ENCODE results near the gene SRGAP3.
A peak's percentile ranks its signal among the peaks of the same experiment; 100 is the strongest.
"Not testable (repeated sequence)": the region's sequence is repeated elsewhere in the genome, so short reads cannot be mapped to it uniquely, and the experiment has no call there.

The SRGAP3 gene

DNA sequence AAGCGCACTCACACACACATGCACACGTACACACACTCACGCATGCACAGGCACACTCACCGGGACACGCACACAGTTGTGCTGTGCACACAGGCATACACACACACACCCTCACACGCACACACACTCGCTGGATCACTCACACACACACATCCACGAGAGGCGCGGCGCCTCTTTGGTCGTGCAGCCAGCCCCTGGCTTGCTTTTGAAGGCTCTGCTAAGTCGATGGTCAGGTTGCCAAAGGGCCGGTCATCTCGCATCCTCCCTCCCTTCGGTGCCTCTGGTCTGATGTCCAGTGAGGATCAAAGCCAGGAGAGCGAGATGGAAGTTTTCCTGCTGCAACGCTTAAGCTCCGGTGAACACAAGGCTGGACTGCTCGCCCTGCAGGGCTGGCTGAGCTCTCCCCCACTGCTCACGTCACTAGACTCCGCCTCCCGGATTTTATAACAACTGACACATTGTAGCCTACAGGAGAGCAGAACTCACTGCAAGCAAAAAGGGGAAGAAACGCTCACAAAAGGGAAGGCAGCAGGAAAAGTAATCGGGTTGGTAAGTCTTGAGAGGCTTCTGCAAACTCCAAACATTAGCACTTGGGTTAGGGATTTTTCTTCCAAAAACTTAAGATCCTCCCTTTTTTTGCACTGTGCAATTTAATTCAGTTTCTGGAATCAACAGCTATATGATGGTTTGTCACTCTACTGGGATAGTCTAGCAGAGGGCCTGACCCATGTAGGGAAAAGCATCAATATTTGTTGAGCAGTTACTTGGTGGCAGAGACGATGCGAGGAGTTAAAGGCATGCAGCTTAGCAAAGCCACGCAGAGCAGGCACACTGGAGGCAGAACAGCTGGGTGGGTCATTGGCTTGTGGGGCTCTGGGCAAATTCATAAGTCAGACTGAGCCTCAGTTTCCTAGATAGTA is at the start of gene SRGAP3:
Gene SRGAP3, minus strand, starts transcription at position 374 of the 920 bp plus-strand sequence. CDS start 695 bp downstream, outside the sequence.
- peak; percentile 76 to 81 for DNase-seq

DNA sequence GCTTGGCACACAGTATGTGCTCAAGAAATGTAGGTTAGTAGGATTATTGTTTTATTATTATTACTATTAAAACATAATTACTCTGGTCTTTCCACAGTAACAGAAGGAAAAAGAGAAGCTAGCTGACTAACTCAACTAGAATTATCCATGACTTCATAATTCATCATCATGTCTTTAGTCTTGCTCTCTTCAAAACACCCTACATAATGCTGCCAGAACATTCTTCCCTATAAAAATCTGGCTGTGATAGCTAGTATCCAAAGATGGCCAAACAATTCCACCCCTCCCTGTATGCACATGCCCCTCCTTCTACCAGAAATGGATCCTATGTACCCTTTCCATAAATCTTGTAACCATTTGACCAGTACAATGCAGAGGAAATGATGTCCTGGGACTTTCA is 48.8 kb upstream of the SRGAP3 start:
- no peak for DNase-seq

GRCh38 chr3:9296241-9296640 is 46.8 kb upstream of the SRGAP3 start:
- DNase-seq = no peak

DNA sequence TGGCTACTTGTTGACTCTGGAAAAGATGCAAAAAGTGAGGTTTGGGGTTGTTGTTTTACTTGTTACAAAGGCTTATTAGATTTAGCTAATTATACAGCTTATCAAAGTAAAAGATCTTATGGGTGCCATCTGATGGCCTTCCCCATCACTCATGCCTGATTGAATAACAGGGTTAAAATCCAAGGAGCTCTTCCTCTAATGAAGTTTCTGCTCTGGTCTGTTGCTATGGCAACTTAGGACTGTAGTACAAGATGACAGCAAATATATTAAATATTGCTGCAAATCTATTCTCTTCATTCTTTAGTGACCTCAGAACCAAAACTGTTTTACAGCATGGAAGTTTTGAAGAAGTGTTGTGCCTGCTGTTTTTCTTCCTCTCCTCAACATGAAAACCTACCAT is 45.6 kb upstream of the SRGAP3 start:
- DNase-seq = no peak

- not testable (repeated sequence) for DNase-seq
Observed at GRCh38 chr3:9293953-9294352, 44.5 kb upstream of the SRGAP3 start.

- DNase-seq = no peak
Observed at GRCh38 chr3:9293076-9293475, 43.6 kb upstream of the SRGAP3 start.

- no peak for DNase-seq
Observed at GRCh38 chr3:9292516-9292915, 43.1 kb upstream of the SRGAP3 start.

GRCh38 chr3:9291821-9292410 is 42.5 kb upstream of the SRGAP3 start:
- no peak for DNase-seq

DNA sequence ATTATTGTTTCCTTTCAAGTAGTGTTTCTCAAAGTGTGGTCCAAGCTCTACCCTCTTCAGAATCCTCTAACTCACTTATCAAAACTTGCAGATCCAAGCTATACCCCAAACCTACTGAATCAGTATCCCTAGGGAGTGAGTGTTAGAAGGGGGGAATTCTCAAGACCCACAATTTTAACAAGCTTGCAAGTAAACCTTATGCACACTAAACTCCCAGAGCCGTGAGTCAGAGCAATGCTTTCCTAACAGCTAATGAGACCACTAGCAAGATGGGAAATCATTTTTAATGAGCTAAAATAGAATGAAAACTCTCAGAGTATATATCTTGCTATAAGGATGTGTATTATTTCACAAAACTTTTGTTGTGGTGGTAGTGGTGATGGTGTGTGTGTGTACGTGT is 41.1 kb upstream of the SRGAP3 start:
- no peak for DNase-seq

DNA sequence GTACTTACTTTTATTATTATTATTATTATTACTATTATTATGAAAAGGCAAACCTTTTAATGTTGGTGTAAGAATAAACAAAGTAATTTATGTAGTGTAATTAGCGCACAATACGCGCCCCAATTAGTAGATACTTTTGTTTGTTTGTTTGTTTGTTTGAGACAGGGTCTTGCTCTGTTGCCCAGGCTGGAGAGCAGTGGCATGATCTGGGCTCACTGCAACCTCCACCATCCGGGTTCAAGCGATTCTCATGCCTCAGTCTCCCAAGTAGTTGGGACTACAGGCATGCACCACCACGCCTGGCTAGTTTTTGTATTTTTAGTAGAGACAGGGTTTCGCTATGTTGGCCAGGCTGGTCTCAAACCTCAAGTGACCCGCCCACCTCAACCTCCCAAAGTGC is 32.1 kb upstream of the SRGAP3 start:
- not testable (repeated sequence) for DNase-seq

- no peak for DNase-seq
Observed at GRCh38 chr3:9280451-9281219, 31.2 kb upstream of the SRGAP3 start.

DNA sequence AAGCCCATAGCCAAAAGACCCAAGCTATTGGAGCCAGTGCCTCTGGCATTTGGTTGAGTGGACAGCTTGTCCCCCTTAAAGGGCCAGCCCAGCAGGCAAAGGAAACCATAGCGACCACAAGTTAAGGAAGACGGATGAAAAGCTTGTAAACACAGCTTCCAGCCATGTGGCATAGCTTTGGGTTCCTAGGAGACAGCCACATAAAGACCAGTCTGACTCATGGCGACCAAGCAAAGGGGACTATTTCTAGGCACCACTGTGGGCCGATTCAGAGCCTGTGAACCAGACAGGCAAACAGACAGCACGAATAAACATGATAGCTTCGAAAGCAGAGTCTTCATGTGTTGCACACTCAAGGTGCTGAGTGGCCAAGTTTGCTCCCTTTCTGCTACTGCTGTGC is 30.5 kb upstream of the SRGAP3 start:
- DNase-seq = no peak

- no peak for DNase-seq
Observed at GRCh38 chr3:9278498-9278897, 29.1 kb upstream of the SRGAP3 start.

GRCh38 chr3:9278085-9278484 is 28.6 kb upstream of the SRGAP3 start:
- DNase-seq = no peak

DNA sequence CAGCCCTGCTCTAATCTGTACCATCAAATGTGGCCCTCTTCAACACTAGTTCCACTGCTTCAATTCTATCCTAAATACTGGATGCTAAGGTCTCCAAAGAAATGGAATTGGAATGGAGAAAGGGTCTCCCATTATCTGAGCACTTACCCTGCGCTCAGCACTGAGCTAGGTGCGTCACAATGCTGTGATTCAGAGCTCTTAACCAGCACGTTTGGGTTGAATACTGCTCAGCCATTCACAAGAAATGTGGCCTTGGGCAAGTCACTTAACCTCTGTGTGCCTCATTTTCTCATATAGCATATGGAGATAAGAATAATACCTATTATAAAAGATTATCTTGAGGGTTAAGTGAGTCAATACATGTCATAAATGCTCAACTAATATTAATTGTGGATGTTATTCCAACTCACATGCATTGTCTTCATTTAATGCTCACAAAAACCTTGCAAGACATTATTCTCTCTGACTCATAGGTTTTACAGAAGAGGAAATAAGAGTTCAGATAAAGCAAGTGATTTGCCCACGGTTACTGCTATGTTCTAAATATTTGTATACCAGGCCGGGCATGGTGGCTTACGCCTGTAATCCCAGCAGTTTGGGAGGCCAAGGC is 27.4 kb upstream of the SRGAP3 start:
- DNase-seq = no peak

DNA sequence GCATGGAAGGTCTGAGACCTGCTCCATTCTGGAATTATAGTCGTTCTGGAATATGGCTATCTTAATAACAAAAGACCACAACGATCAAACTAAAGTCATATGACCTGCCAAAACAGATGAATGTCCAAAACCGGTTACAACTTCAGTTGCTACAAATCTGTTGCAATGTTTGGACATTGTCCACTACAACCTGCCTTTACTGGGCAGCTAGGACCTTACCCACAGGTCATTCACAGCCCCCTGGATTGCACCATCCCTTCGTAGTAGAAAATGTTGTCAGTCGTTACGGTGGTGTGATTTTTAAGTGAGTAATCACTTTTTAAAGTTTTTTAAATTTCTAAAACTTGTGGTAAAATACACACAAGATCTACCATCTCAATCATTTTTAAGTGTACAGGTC is 22.5 kb upstream of the SRGAP3 start:
- DNase-seq = no peak

DNA sequence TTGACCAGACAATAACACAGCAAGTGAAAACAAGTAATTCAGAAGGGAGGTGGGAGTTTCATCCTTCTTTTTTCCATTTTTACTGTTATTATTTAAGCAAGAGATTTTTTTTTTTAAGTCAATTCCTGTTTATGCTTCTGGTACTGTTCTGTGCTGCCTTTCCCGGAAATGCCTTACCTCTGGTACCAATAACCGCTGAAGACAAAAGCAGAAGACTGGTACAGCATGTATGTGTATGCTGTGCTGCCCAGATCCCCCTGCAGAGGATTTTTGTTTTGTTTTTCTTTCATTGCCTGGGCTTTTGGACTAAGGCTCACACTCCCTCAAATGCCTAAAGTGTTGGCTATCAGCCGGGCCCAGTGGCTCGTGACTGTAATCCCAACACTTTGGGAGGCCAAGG is 21.3 kb upstream of the SRGAP3 start:
- no peak for DNase-seq

- DNase-seq = no peak
Observed at GRCh38 chr3:9266716-9267115, 17.3 kb upstream of the SRGAP3 start.

DNA sequence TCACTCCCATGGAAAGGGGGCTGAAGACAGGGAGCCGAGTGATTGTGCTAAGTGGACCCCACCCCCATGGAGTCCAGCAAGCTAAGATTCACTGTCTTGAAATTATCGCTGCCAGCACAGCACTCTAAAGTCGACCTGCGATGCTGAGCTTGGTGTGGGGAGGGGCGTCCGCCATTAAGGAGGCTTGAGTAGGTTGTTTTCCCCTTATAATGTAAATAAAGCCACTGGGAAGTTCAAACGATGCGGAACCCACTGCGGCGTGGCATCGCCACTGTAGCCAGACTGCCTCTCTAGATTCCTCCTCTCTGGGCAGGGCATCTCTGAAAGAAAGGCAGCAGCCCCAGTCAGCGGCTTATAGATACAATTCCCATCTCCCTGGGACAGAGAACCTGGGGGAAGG is 10.9 kb upstream of the SRGAP3 start:
- DNase-seq = no peak

DNA sequence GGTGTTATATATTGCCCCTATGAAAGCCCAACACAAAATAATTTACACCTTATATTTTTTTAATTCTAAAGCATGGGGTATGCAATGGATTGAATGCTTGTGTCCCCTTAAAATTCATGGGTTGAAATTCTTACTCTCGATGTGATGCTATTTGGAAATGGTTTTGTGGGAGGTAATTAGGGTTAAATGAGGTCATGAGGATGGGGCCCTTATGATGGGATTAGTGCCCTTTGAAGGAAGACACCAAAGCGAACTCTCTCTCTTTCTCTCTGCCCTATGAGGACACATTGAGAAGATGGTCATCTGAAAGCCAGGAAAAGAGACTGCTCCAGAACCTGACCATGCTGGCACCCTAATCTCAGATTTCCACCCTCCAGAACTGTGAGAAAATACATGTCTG is 7.6 kb upstream of the SRGAP3 start:
- no peak for DNase-seq

GRCh38 chr3:9255976-9256375 is 6.5 kb upstream of the SRGAP3 start:
- no peak for DNase-seq

GRCh38 chr3:9254764-9255163 is 5.3 kb upstream of the SRGAP3 start:
- no peak for DNase-seq

- DNase-seq = no peak
Observed at GRCh38 chr3:9253327-9253726, 3.9 kb upstream of the SRGAP3 start.

Measured in CD4-positive, alpha-beta T cell treated with Interleukin-1 beta for 1 hour (primary cell).